Right renal cortex interstitium (tissue), 3 donors: ENCODE measurements around the gene ZAR1L. TPM values are rescaled to one million over a fixed set of nuclear protein-coding genes. Genes with fewer than 3 reads are reported as not detected.
A peak's percentile ranks its signal among the peaks of the same experiment; 100 is the strongest.
"Not testable (repeated sequence)": the region's sequence is repeated elsewhere in the genome, so short reads cannot be mapped to it uniquely, and the experiment has no call there.

ENCODE experiments used
- DNase-seq, 3 donors: peaks; one replicate each; pipeline ENCODE4 v3.0.0-alpha.2; 2013; ENCODE audit warnings: low read depth in 3 of 3, low spot score in 2 of 3
- polyA plus RNA-seq, 3 donors: library from polyadenylated mRNA; unstranded; fragments of 120-200 nt; gene quantifications; one replicate each; pipeline ENCODE4 v1.2.1, GENCODE V29; 2013; ENCODE audit not compliant: insufficient read length in 3 of 3

ZAR1L gene
- not detected for polyA plus RNA-seq

- peak; percentile 74 to 80 (median 74) for DNase-seq
Measured at GRCh38 chr13:32315238-32316027, at the start of gene ZAR1L, which contains the start of gene BRCA2. Gene ZAR1L (minus strand): TSS chr13:32315363. CDS start chr13:32311925, 3,438 bp downstream. Gene BRCA2 (plus strand): TSS chr13:32315508. CDS start chr13:32316461, 953 bp downstream.

- no peak for DNase-seq
Measured at GRCh38 chr13:32362574-32362973, 47.4 kb upstream of the ZAR1L start.

GRCh38 chr13:32355935-32356334 lies 40.8 kb upstream of the ZAR1L start:
- DNase-seq: not testable (repeated sequence)

- DNase-seq: no peak
Measured at GRCh38 chr13:32354040-32354439, 38.9 kb upstream of the ZAR1L start.

- DNase-seq: not testable (repeated sequence)
Measured at GRCh38 chr13:32350839-32351441, 35.8 kb upstream of the ZAR1L start.

GRCh38 chr13:32347651-32348050 lies 32.5 kb upstream of the ZAR1L start:
- no peak for DNase-seq

GRCh38 chr13:32340914-32341313 lies 25.8 kb upstream of the ZAR1L start:
- DNase-seq: no peak

- DNase-seq: no peak
Measured at GRCh38 chr13:32334671-32335070, 19.5 kb upstream of the ZAR1L start.

- no peak for DNase-seq
Measured at GRCh38 chr13:32330441-32330840, 15.3 kb upstream of the ZAR1L start.

GRCh38 chr13:32323912-32324311 lies 8.7 kb upstream of the ZAR1L start:
- DNase-seq: no peak

GRCh38 chr13:32320528-32320927 lies 5.4 kb upstream of the ZAR1L start:
- no peak for DNase-seq

- no peak for DNase-seq
Measured at GRCh38 chr13:32317716-32318465, 2.7 kb upstream of the ZAR1L start.

GRCh38 chr13:32316501-32316900 lies 1.3 kb upstream of the ZAR1L start:
- peak in 1 of 3 donors; percentile 1 for DNase-seq

- peak in 1 of 3 donors; percentile 76 for DNase-seq
Measured at GRCh38 chr13:32316028-32316339, 821 bp upstream of the ZAR1L start.

- peak in 2 of 3 donors; percentile 42 to 55 for DNase-seq
Measured at GRCh38 chr13:32314271-32315237, 609 bp downstream of the ZAR1L start.

GRCh38 chr13:32311188-32311897 lies 3.8 kb downstream of the ZAR1L start:
- no peak for DNase-seq

- peak; percentile 37 to 52 (median 40) for DNase-seq
Measured at GRCh38 chr13:32310134-32310706, 4.9 kb downstream of the ZAR1L start.

- no peak for DNase-seq
Measured at GRCh38 chr13:32309312-32310133, 5.6 kb downstream of the ZAR1L start.
